GM06990 (cell line): Measurements from ENCODE around the gene NTM.
"Not testable (repeated sequence)": the region's sequence is repeated elsewhere in the genome, so short reads cannot be mapped to it uniquely, and the experiment has no call there.

Experiments used
- DNase-seq: peaks from one replicate; pipeline ENCODE4 v3.0.0-alpha.2; 2011; ENCODE audit not compliant: insufficient read length; ENCODE audit errors: extremely low read depth
- H3K27me3 ChIP-seq: replicated peaks from 2 replicates; pipeline ENCODE4 v1.6.0; 2011; ENCODE audit warnings: low read length; ENCODE audit not compliant: control insufficient read depth, insufficient read depth
- H3K36me3 ChIP-seq: 2 replicates; pipeline ENCODE4 v1.5.1; 2011; ENCODE audit warnings: low read length; ENCODE audit not compliant: control insufficient read depth, insufficient read depth
- H3K4me3 ChIP-seq: replicated peaks from 2 replicates; pipeline ENCODE4 v1.5.1; 2011; ENCODE audit warnings: low read depth, mild to moderate bottlenecking, control low read depth, low read length
- TF ChIP-seq, protein P1 (sequence below): IDR thresholded peaks from 2 replicates; pipeline ENCODE4 v1.5.1; 2011; ENCODE audit warnings: low read length, control low read depth, mild to moderate bottlenecking, inconsistent platforms; ENCODE audit not compliant: insufficient read depth, poor library complexity, severe bottlenecking

NTM gene

DNA sequence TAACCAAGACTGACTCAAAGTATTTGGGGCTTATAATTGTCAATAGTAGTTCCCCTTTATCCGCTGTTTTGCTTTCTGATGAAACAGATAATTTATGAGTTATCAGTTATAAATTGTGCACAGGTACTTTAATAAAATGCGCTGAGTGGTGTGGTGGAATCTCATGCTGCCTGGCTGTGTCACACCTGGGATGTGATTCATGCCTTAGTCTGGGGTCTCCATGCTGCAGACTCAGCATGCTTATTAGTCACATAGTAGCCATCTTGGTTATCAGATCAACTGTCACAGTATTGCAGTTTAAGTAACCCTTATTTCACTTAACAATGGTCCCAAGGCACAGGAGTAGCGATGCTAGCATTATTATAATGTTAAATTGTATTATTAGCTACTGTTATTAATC, 995.2 kb downstream of the NTM start:
- Histone ChIP-seq H3K36me3 (no peaks in the 10 kb centered on the region), H3K4me3 (no peak overlapping the region), H3K27me3 (no peaks in the 10 kb centered on the region)
- TF ChIP-seq, protein P1, sequence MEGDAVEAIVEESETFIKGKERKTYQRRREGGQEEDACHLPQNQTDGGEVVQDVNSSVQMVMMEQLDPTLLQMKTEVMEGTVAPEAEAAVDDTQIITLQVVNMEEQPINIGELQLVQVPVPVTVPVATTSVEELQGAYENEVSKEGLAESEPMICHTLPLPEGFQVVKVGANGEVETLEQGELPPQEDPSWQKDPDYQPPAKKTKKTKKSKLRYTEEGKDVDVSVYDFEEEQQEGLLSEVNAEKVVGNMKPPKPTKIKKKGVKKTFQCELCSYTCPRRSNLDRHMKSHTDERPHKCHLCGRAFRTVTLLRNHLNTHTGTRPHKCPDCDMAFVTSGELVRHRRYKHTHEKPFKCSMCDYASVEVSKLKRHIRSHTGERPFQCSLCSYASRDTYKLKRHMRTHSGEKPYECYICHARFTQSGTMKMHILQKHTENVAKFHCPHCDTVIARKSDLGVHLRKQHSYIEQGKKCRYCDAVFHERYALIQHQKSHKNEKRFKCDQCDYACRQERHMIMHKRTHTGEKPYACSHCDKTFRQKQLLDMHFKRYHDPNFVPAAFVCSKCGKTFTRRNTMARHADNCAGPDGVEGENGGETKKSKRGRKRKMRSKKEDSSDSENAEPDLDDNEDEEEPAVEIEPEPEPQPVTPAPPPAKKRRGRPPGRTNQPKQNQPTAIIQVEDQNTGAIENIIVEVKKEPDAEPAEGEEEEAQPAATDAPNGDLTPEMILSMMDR, result no peak
- no peak for DNase-seq

GRCh38 chr11:132367293-132367692, 996.9 kb downstream of the NTM start:
- H3K27me3 ChIP-seq, result no peaks in the 10 kb centered on the region
- TF ChIP-seq, protein P1, result no peak
- H3K4me3 ChIP-seq, result no peak overlapping the region
- H3K36me3 ChIP-seq, result no peaks in the 10 kb centered on the region
- DNase-seq, result no peak

- H3K27me3 ChIP-seq, DNase-seq, H3K4me3 ChIP-seq, H3K36me3 ChIP-seq: not testable (repeated sequence)
Observed at GRCh38 chr11:132370114-132370513, 999.7 kb downstream of the NTM start.

- TF ChIP-seq, protein P1, result no peak
- Histone ChIP-seq H3K27me3 (no peaks in the 10 kb centered on the region), H3K4me3 (no peak overlapping the region), H3K36me3 (no peaks in the 10 kb centered on the region)
- DNase-seq, result no peak
Observed at GRCh38 chr11:132373405-132374143, 1003.2 kb downstream of the NTM start.

GRCh38 chr11:132379540-132379939, 1009.1 kb downstream of the NTM start:
- TF ChIP-seq, protein P1, result no peak
- Histone ChIP-seq H3K36me3 (no peaks in the 10 kb centered on the region), H3K4me3 (no peak overlapping the region), H3K27me3 (no peaks in the 10 kb centered on the region)
- DNase-seq, result no peak
